Aorta (tissue), 5 donors: ENCODE results near the gene KRT76. TPM values are rescaled to one million over a fixed set of nuclear protein-coding genes. Genes with fewer than 3 reads are reported as not detected.
A peak's percentile ranks its signal among the peaks of the same experiment; 100 is the strongest.

Source experiments
- ATAC-seq: fragments of 200-7000 bp; cut with Tn5 transposase; one replicate; pipeline ENCODE4 v1.9.1; 2022; ENCODE audit warnings: moderate library complexity; ENCODE audit not compliant: low FRiP score
- DNase-seq, 2 donors: peaks; one replicate each; pipeline ENCODE4 v3.0.0-alpha.2; 2020
- H3K27ac ChIP-seq, 2 donors: one replicate each; pipeline ENCODE4 v1.5.1; 2013; ENCODE audit warnings: low read length in 2 of 2, mild to moderate bottlenecking in 2 of 2, moderate library complexity in 2 of 2, control low read depth in 1 of 2, inconsistent platforms in 1 of 2, low read depth in 1 of 2
- H3K27me3 ChIP-seq, 2 donors: one replicate each; pipeline ENCODE4 v1.6.1; 2013; ENCODE audit warnings: control low read depth in 1 of 2, low read length in 1 of 2, mild to moderate bottlenecking in 1 of 2, moderate library complexity in 1 of 2; ENCODE audit not compliant: insufficient read depth in 2 of 2, control insufficient read depth in 1 of 2
- H3K36me3 ChIP-seq, 2 donors: one replicate each; pipeline ENCODE4 v1.6.1; 2013; ENCODE audit warnings: control low read depth in 1 of 2, low read length in 1 of 2, mild to moderate bottlenecking in 1 of 2; ENCODE audit not compliant: insufficient read depth in 2 of 2, control insufficient read depth in 1 of 2
- H3K4me1 ChIP-seq, 2 donors: one replicate each; pipeline ENCODE4 v1.6.1; 2013; ENCODE audit warnings: low read length in 2 of 2, control low read depth in 1 of 2, mild to moderate bottlenecking in 1 of 2, moderate library complexity in 1 of 2; ENCODE audit not compliant: insufficient read depth in 2 of 2, control insufficient read depth in 1 of 2
- H3K4me3 ChIP-seq, 2 donors: one replicate each; pipeline ENCODE4 v1.5.1; 2013; ENCODE audit warnings: low read length in 2 of 2, control low read depth in 1 of 2, mild to moderate bottlenecking in 1 of 2
- H3K9me3 ChIP-seq: one replicate; pipeline ENCODE4 v1.6.1; 2013; ENCODE audit warnings: mild to moderate bottlenecking, low read length; ENCODE audit not compliant: control insufficient read depth
- WGBS, 2 donors: extraction: QIAGEN DNeasy Blood & Tissue Kit; methylation state at CpG; one replicate each; pipeline ENCODE4 v1.1.7; 2013; 5-methylcytosine and 5-hydroxymethylcytosine counted together
- intact Hi-C, 2 donors: fragments of 100-400 bp; cut with DNase I; formaldehyde crosslinking; loops; one replicate each; pipeline versions ENCODE4 v1.14.2 to v1.15.0; 2022
- polyA plus RNA-seq, 2 donors: library from polyadenylated mRNA; stranded (reverse); fragments of 200-250 nt; gene quantifications; one replicate each; pipeline ENCODE4 v1.2.3, GENCODE V29; 2013
- total RNA-seq, 2 donors: library from RNA; stranded (reverse); fragmentation: NEBNext Ultra II Directional; extraction: Animal tissue kit (Norgen Biotek cat#: 25700); gene quantifications; one replicate each; pipeline ENCODE4 v1.2.1, GENCODE V29; 2021
- donor health status: healthy with polysubstance abuse.
- donor health status: Bipolar disorder and iron deficiency.
- donor health status: DM: no; HTN: no; CAD: no.
- donor health status: DM: no; HTN: no; CAD: no.
- donor health status: DM: yes; HTN: yes; CAD: no.

Gene KRT76
- total and polyA plus RNA-seq, 4 donors, result not detected

DNA sequence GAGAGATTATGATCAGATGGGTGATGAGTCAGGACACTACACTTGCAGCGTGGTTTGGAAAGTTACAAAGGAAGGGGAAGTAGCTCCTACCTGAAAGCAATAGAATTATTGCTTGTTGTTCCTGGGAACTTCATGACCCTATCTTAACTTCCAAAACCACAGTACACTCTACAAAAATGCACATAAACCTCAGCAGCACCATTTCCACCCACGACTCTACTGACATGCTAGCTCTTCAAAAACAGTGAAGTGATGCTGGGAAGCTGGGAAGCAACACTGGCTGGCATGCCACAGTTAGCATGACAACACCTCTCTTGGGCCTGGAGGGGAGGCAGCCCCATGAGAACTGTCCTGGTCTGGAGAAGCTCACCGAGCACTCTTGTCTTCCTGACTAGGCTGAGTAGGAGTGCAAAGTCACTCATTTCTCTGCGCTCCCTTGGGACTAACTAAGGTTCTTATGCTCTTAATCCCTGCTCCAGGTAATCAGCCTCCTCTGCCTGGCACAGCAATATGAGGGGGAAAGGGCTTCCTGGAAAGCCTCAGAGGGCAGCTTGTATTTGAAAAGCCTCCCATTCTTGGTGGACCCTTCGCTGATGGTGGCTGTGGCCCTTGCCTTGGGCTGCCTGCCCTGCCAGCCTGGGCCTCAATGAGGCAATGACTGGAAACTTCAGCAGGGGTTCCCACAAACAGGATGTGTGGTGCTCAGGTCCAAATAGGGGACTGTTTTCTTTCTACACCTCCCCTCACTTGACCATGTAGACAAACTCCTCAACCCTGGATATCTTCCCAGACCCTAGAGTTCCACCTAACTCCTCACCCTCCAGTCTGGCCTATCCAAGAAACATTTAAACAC, 17.6 kb upstream of the KRT76 start:
- WGBS, 2 donors, result 90% methylated on average over 5 of the region's 5 CpGs
- ATAC-seq (no peak), DNase-seq (no peak)
- intact Hi-C loops, result no loop called here
- Histone ChIP-seq H3K27me3 (no peaks in the 10 kb centered on the region), H3K4me3 (no peak overlapping the region), H3K36me3 (no peaks in the 10 kb centered on the region), H3K4me1 (no peaks in the 10 kb centered on the region), H3K9me3 (peaks cover 3% of the 10 kb centered on the region), H3K27ac (no peak overlapping the region)

DNA sequence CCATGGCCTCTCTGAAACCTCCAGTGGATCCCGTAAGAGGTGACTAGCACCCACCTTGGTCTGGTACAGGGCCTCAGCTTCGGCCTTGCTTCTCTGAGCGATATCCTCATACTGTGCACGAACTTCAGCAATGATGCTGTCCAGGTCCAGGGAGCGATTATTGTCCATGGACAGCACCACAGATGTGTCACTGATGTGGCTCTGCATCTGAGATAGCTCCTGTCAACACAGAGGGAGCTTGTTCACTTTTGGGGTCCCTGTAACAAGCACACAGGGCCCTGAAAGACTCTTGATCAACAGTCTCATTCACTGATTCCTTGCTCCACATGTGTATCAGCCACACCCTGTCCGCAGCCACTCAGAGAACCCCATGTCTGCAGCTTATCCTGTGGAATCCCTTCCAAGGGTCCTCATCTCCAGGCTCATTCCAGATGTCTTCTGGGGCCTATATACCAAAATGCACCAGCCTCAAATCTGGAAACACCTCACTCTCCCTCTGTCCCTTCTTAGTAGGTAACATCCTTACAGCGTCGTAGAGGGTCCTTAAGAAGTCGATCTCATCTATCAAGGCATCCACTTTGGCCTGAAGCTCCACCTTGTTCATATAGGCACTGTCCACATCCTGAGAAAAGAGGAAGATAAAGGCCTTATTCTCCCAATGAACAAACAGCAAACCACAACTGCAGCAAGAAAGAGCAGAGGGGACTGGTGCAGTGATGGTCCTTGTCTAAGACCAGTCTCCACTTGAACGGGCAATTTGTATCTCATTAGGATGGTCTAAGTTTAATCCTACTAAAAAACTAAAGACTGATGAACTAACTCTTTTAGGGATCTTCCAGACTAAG, 15.3 kb upstream of the KRT76 start:
- Histone ChIP-seq H3K9me3 (peaks cover 3% of the 10 kb centered on the region), H3K36me3 (no peaks in the 10 kb centered on the region), H3K4me1 (no peaks in the 10 kb centered on the region), H3K4me3 (no peak overlapping the region), H3K27me3 (no peaks in the 10 kb centered on the region), H3K27ac (no peak overlapping the region)
- intact Hi-C loops, result no loop called here
- 84 to 91% methylated on average over 10 of the region's 10 CpGs for WGBS, 2 donors
- DNase-seq (no peak), ATAC-seq (no peak)

DNA sequence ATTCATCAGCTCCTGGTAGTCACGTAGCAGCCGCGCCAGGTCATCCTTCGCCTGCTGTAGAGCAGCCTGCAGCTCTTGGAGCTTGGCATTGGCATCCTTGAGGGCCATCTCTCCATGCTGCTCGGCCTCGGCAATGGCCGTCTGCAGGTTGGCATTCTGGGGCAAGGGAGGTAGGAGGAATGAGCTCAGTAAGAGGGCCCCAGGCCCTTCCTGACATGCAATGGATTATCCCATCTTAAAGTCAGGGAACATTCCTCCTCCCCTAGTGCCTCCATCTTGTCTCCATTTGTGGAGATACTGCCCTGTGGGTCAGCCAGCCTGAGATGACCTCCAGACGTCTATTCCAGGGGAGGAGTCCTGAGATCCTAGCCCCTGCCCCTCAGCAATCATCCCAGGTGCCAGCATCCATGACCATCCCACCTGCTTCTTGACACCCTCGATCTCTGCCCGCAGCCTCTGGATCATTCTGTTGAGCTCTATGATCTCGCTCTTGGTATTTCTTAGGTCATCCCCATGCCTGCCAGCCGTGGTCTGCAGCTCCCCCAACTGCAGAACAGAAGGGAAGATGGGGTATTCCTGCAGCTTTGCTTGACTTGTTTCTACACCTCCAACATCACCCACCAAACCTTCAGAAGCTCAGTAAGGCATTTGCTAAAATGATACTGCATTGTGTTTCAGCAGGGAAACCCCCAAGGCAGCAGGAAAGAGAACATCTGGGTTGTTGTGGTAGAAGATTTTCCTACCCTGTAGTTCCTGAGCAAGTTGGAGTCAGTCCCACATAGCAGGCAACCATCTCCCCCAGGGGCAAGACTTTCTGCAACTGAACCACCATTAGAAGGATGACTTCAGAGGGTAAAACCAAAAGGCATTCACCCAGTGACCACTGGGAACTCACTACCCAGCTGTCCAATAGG, 14.4 kb upstream of the KRT76 start:
- ATAC-seq, result no peak
- Histone ChIP-seq H3K4me1 (no peaks in the 10 kb centered on the region), H3K4me3 (no peak overlapping the region), H3K27me3 (no peaks in the 10 kb centered on the region), H3K9me3 (peaks cover 3% of the 10 kb centered on the region), H3K36me3 (no peaks in the 10 kb centered on the region), H3K27ac (no peak overlapping the region)
- intact Hi-C loops, result no loop called here
- 90 to 95% methylated on average over 12 of the region's 12 CpGs for WGBS, 2 donors
- DNase-seq, result no peak

DNA sequence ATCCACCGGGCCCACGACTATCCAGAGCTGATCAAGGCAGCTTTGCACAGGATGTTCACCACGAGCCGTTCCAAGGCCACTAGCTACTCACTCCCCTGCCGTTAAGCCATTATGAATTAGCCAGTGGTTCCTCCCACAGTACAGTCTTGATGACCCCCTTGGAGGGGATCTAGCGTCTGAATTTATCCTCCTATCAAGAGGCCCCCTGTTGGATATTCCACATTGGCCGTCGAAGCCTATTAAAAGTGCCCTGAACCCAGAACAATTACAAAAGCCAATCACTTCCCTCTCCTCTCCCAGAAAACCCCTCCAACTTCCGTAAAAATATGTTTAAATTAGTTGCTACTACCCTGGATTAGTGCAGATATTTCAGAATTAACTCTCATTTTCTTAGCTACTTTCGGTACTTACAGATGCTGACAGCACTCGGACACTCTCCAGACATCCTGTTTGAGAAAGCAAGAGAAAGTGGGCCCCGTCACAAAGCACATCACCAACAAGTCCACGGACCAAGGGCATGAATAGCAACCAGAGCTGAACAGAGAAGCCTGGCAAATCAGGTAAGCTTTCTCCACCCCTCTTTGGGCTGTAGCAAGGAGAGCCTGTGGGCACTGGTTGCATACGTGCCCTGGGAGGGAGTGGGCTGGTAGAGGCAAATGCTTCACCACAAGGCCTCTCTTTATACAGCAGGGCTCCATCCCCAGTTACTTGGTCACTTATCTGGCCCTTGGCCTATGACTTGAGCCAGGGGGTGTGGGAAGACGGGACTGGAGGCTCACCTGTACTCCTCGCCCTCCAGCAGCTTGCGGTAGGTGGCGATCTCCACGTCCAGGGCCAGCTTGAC, 13.5 kb upstream of the KRT76 start:
- no peaks in the 10 kb centered on the region for H3K4me1 ChIP-seq
- WGBS, 2 donors, result 68 to 70% methylated on average over 19 of the region's 19 CpGs

DNA sequence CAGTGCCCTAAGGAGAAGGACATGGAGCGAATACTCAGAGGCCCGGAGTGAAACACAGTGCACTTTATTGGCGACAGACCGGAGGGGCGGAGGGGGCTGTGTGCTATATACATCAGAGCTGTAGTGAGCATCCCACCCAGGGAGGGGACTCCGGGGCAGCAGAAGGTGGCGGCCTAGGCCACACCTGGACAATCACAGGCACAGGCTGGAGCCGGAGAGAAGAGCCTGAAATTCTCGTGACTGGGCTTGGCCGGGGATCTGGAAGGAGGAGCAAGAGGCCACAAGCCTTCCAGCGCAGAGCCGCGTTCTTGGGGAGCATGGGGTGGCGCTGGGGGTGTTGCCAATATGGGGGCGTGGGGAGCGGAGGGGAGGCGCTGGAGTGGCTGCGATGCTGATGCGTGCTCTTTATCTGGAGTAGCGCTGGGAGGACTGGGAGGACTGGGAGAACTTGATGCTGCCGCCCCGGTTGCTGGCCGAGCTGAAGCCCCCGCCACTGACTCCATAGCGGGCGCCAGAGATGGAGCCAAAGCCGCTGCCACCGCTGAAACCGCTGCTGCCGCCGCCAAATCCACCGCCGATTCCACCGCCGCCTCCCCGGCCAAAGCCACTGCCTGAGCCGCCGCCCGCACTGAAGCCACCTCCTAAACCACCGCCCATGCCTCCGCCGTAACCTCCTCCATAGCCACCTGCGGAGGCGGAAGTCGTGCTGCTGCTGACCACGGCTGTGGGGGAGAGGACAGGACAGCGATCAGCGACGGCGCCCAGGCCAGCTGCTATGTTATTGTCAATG, 12.7 kb upstream of the KRT76 start:
- 22 to 23% methylated on average over 49 to 50 of the region's 50 CpGs for WGBS, 2 donors
- H3K36me3 ChIP-seq, result no peaks in the 10 kb centered on the region
- DNase-seq, result no peak
- ATAC-seq, result peak; percentile 31
- H3K27me3 ChIP-seq, result peaks cover 0 to 2% of the 10 kb centered on the region in 2 donors
- H3K27ac ChIP-seq, result no peak overlapping the region
- no peaks in the 10 kb centered on the region for H3K4me1 ChIP-seq
- H3K9me3 ChIP-seq, result peaks cover 3% of the 10 kb centered on the region
- H3K4me3 ChIP-seq, result no peak overlapping the region
- intact Hi-C loops, result no loop called here

More for the DNA sequence above, 13.5 kb upstream of the KRT76 start:
- Histone ChIP-seq H3K27ac (no peak overlapping the region), H3K4me3 (no peak overlapping the region), H3K9me3 (peaks cover 3% of the 10 kb centered on the region), H3K27me3 (no peaks in the 10 kb centered on the region), H3K36me3 (no peaks in the 10 kb centered on the region)
- ATAC-seq (no peak), DNase-seq (no peak)
- intact Hi-C loops, result no loop called here

DNA sequence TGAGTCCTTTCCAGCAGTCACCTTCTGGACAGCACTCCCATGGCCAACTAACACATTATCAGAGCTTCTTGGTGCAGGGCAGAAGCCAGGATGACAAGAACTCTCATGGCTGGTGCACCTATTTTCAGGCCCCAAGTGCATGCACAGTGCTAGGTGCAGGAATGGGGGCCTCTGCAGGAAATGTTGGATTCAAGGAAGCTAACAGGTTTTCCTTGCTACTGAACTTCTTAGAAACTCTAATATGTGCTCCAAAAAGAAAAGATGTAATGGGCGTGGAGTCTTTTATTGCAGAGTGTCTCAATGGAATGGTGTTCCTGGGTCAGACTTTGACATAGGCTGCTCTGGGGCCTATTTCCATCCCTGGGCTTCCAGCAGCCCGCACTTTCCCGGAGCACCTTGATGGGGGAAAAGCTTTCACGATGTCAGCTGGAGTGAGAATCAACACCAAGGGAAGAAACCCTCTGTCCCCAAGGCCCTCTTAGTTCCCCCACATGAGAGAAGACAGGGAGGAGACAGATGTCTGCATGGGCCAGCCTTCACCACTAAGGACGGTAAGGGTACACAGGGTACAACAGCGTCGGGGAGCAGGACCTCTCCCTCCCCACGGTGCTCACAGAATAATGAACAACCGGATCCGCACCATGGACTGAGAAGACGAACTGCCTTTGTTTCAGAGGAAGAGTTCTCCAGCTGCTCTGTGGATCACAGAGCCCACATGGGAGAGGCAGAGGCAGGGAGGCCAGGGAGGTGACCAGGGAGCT, 11.9 kb upstream of the KRT76 start:
- Histone ChIP-seq H3K36me3 (no peaks in the 10 kb centered on the region), H3K4me1 (no peaks in the 10 kb centered on the region), H3K27ac (no peak overlapping the region), H3K27me3 (peaks cover 0 to 2% of the 10 kb centered on the region in 2 donors), H3K9me3 (peaks cover 3% of the 10 kb centered on the region), H3K4me3 (no peak overlapping the region)
- ATAC-seq, result no peak
- intact Hi-C loops, result no loop called here
- WGBS, 2 donors, result 94 to 96% methylated on average over 11 of the region's 11 CpGs
- DNase-seq, result no peak
